Left lung (tissue), 10 donors: ENCODE measurements around the gene RNF183. TPM values are rescaled to one million over a fixed set of nuclear protein-coding genes. Genes with fewer than 3 reads are reported as not detected.
"Not testable (repeated sequence)": the region's sequence is repeated elsewhere in the genome, so short reads cannot be mapped to it uniquely, and the experiment has no call there.

Experiments
- ATAC-seq: fragments of 200-7000 bp; cut with Tn5 transposase; one replicate; pipeline ENCODE4 v1.9.1; 2020; ENCODE audit warnings: moderate library complexity
- DNase-seq, 4 donors: peaks; one replicate each; pipeline ENCODE4 v3.0.0-alpha.2; 2013 to 2020
- H3K27ac ChIP-seq, 2 donors: fragments of 200-600 bp; sonication (generic) in 1 of 2; one replicate each; pipeline versions ENCODE4 v1.5.0 to v1.8.0; 2020 to 2021
- H3K27me3 ChIP-seq, 2 donors: fragments of 200-600 bp; sonication (generic) in 1 of 2; one replicate each; pipeline versions ENCODE4 v1.5.0 to v1.8.0; 2020 to 2021
- H3K36me3 ChIP-seq, 2 donors: fragments of 200-600 bp; sonication (generic) in 1 of 2; one replicate each; pipeline versions ENCODE4 v1.5.0 to v1.8.0; 2020 to 2021
- H3K4me1 ChIP-seq, 2 donors: fragments of 200-600 bp; one replicate each; pipeline ENCODE4 v1.8.0; 2021
- H3K4me3 ChIP-seq, 2 donors: fragments of 200-600 bp; sonication (generic) in 1 of 2; one replicate each; pipeline versions ENCODE4 v1.5.0 to v1.8.0; 2020 to 2021; ENCODE audit warnings: mild to moderate bottlenecking in 1 of 2
- H3K9me3 ChIP-seq, 2 donors: fragments of 200-600 bp; sonication (generic) in 1 of 2; one replicate each; pipeline versions ENCODE4 v1.5.0 to v1.8.0; 2020 to 2021
- CTCF ChIP-seq, 2 donors: fragments of 200-600 bp; sonication (generic) in 1 of 2; IDR thresholded peaks; one replicate each; pipeline versions ENCODE4 v1.5.0 to v1.8.0; 2021; ENCODE audit warnings: antibody characterized with exemption in 2 of 2
- intact Hi-C, 2 donors: fragments of 100-400 bp; cut with DNase I; formaldehyde crosslinking; loops; one replicate each; pipeline versions ENCODE4 v1.11.2 to v1.14.2; 2022
- polyA plus RNA-seq, 6 donors: library from polyadenylated mRNA; unstranded; fragments of 120-200 nt; gene quantifications; one replicate each; pipeline ENCODE4 v1.2.1, GENCODE V29; 2013; ENCODE audit not compliant: insufficient read length in 6 of 6
- total RNA-seq, 2 donors: library from RNA; stranded (reverse); fragmentation: NEBNext Ultra II Directional; extraction: Animal tissue kit (Norgen Biotek cat#: 25700); gene quantifications; one replicate each; pipeline ENCODE4 v1.2.1, GENCODE V29; 2021
- donor health status: DM: no; HTN: yes; CAD: no.
- donor health status: DM: no; HTN: no; CAD: no.

RNF183 gene
- total and polyA plus RNA-seq, 8 donors = 0.30 to 0.73 (median 0.49) TPM; not detected in 2

- ATAC-seq (no peak), DNase-seq (no peak)
- no peak for TF ChIP-seq CTCF (IDR thresholded peaks at IDR 0.05)
- H3K36me3 ChIP-seq = peaks cover 0 to 17% of the 10 kb centered on the region in 2 donors
- no peak overlapping the region for H3K4me3 ChIP-seq
- no peak overlapping the region for H3K27ac ChIP-seq
- no peaks in the 10 kb centered on the region for H3K27me3 ChIP-seq
- H3K9me3 ChIP-seq = no peaks in the 10 kb centered on the region
- H3K4me1 ChIP-seq = peaks cover 0 to 7% of the 10 kb centered on the region in 2 donors
- intact Hi-C loops = no loop called here
Observed at GRCh38 chr9:113296796-113297558, 6.2 kb downstream of the RNF183 start.

DNA sequence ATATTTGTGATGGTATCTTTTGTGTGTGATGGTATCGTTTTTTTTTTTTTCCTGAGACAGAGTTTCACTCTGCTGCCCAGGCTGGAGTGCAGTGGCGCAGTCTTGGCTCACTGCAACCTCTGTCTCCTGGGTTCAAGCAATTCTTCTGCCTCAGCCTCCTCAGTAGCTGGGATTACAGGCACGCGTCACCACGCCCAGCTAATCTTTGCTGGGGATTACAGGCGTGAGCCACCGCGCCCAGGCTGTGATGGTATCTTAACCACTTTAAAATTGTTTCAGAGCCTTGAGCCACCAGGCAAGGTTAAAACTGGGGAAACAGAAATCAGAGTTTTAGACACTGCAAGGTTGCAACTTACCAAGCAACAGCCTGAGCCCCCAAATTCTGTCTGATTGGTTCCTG, 6.9 kb downstream of the RNF183 start:
- H3K4me1 ChIP-seq, intact Hi-C loops, DNase-seq, H3K9me3 ChIP-seq, H3K4me3 ChIP-seq, H3K27me3 ChIP-seq, ATAC-seq, H3K27ac ChIP-seq: not testable (repeated sequence)
- H3K36me3 ChIP-seq = peaks cover 0 to 24% of the 10 kb centered on the region in 2 donors

DNA sequence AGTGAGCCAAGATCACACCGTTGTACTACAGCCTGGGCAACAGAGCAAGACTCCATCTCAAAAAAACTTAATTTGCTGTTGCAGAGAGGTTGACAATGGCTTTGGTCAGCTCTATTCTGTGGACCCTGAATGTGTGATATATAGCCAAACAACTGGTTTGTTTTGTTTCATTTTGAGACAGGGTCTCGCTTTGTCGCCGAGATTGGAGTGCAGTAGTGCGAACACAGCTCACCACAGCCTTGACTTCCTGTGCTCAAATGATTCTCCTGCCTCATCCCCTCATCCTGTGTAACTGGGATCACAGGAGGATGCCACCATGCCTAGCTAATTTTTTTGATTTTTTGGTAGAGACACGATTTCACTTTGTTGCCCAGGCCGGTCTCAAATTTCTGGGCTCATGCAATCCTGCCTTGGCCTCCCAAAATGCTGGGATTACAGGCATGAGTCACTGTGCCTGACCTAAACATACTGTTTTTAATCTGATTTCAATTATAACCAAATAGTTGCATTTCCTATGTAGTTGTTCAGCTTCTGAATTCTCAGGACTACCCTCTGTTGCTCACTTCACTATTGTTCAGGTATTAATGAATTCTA, 9.8 kb downstream of the RNF183 start:
- Histone ChIP-seq H3K36me3 (peaks cover 0 to 53% of the 10 kb centered on the region in 2 donors), H3K27me3 (no peaks in the 10 kb centered on the region), H3K4me3 (no peak overlapping the region), H3K9me3 (no peaks in the 10 kb centered on the region), H3K27ac (no peak overlapping the region), H3K4me1 (no peaks in the 10 kb centered on the region)
- no peak for ATAC-seq
- DNase-seq = no peak
- TF ChIP-seq CTCF (IDR thresholded peaks at IDR 0.05) = no peak
- intact Hi-C loops = no loop called here

GRCh38 chr9:113290052-113290607, 13.0 kb downstream of the RNF183 start:
- ATAC-seq (no peak), DNase-seq (no peak)
- Histone ChIP-seq H3K9me3 (no peaks in the 10 kb centered on the region), H3K4me1 (no peaks in the 10 kb centered on the region), H3K36me3 (peaks cover 4 to 85% of the 10 kb centered on the region in 2 donors), H3K27me3 (no peaks in the 10 kb centered on the region), H3K4me3 (no peak overlapping the region), H3K27ac (no peak overlapping the region)
- TF ChIP-seq CTCF (IDR thresholded peaks at IDR 0.05) = no peak
- intact Hi-C loops = no loop called here

DNA sequence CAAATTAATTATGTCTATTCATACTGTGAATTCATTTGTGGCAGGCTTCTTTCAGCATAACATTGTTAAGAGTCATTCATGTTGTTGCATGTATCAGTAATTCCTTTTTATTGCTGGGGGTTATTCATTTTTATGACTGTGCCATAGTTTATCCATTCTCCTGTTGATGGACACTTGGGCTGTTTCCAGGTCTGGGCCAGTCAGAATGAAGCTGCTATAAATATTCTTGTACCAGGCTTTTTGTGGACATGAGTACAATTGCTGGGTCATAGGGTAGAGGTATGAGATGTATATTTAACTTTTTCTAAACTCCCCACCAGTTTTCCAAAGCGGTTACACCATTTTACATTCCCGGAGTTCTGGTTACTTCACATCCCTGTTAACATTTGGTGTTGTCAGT, 14.1 kb downstream of the RNF183 start:
- Histone ChIP-seq H3K27ac (no peak overlapping the region), H3K9me3 (no peaks in the 10 kb centered on the region), H3K36me3 (peaks cover 10 to 96% of the 10 kb centered on the region in 2 donors), H3K27me3 (no peaks in the 10 kb centered on the region), H3K4me1 (no peaks in the 10 kb centered on the region), H3K4me3 (no peak overlapping the region)
- DNase-seq = no peak
- no peak for TF ChIP-seq CTCF (IDR thresholded peaks at IDR 0.05)
- ATAC-seq = no peak
- intact Hi-C loops = no loop called here
